HG03159 (cell line): ENCODE results near the gene ALKAL2.

Source experiments
- ATAC-seq: cut with Tn5 transposase; IDR thresholded peaks from one replicate; pipeline ENCODE4 v1.9.1; 2021; ENCODE audit warnings: mild to moderate bottlenecking, moderate library complexity; ENCODE audit not compliant: unreplicated experiment

ALKAL2 gene

GRCh38 chr2:295090-295489, 7.2 kb upstream of the ALKAL2 start:
- no peak for ATAC-seq

- no peak for ATAC-seq
Observed at GRCh38 chr2:290090-290722, 2.3 kb upstream of the ALKAL2 start.

GRCh38 chr2:289362-290089, 1.6 kb upstream of the ALKAL2 start:
- no peak for ATAC-seq

GRCh38 chr2:288758-289361, 969 bp upstream of the ALKAL2 start:
- no peak for ATAC-seq

GRCh38 chr2:287471-287885, 413 bp downstream of the ALKAL2 start:
- no peak for ATAC-seq

- ATAC-seq: no peak
Observed at GRCh38 chr2:286774-287392, 1.0 kb downstream of the ALKAL2 start.

- no peak for ATAC-seq
Observed at GRCh38 chr2:286035-286434, 1.9 kb downstream of the ALKAL2 start.

GRCh38 chr2:285531-285930, 2.4 kb downstream of the ALKAL2 start:
- ATAC-seq: no peak

GRCh38 chr2:284896-285492, 2.9 kb downstream of the ALKAL2 start:
- no peak for ATAC-seq

GRCh38 chr2:283996-284794, 3.7 kb downstream of the ALKAL2 start:
- no peak for ATAC-seq

GRCh38 chr2:282371-283263, 5.3 kb downstream of the ALKAL2 start:
- no peak for ATAC-seq

- no peak for ATAC-seq
Observed at GRCh38 chr2:281381-281780, 6.5 kb downstream of the ALKAL2 start.

- no peak for ATAC-seq
Observed at GRCh38 chr2:280650-281110, 7.2 kb downstream of the ALKAL2 start.

- no peak for ATAC-seq
Observed at GRCh38 chr2:279956-280649, 7.8 kb downstream of the ALKAL2 start.

GRCh38 chr2:279366-279765, 8.5 kb downstream of the ALKAL2 start:
- no peak for ATAC-seq

- no peak for ATAC-seq
Observed at GRCh38 chr2:278927-279320, 9.0 kb downstream of the ALKAL2 start.

- no peak for ATAC-seq
Observed at GRCh38 chr2:278312-278926, 9.5 kb downstream of the ALKAL2 start.

GRCh38 chr2:275466-275865, 12.4 kb downstream of the ALKAL2 start:
- peak; percentile 97 for ATAC-seq
